8988T (cell line): ENCODE measurements around the gene GPR141.
"Not testable (repeated sequence)": the region's sequence is repeated elsewhere in the genome, so short reads cannot be mapped to it uniquely, and the experiment has no call there.

Experiments used
- DNase-seq: peaks from one replicate; pipeline ENCODE4 v3.0.0; 2011

GPR141 gene

GRCh38 chr7:37690206-37690605 is 6.6 kb downstream of the GPR141 start:
- DNase-seq = no peak

- no peak for DNase-seq
These were observed 10.9 kb downstream of the GPR141 start for GRCh38 chr7:37694208-37695094.

DNA sequence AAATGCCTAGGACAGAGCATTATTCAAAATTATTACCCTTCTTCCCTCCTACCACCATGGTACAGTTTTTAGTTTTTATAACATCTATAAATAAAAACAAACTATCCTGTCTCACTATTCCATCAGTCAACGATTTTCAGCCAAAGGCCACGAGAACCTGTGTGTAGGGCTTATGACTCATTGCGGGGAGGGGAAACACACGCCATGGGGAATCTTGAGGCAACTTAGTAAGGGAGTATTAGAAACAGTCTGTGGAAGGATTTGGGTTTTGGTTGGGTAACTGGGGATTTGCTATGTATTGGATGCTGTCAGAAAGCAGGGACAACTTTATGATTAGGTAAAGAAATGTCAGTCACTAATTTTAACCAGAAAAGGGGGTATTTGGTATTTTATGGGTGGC is 14.7 kb downstream of the GPR141 start:
- DNase-seq = no peak

- DNase-seq = no peak
These were observed 15.2 kb downstream of the GPR141 start for GRCh38 chr7:37698782-37699181.

DNA sequence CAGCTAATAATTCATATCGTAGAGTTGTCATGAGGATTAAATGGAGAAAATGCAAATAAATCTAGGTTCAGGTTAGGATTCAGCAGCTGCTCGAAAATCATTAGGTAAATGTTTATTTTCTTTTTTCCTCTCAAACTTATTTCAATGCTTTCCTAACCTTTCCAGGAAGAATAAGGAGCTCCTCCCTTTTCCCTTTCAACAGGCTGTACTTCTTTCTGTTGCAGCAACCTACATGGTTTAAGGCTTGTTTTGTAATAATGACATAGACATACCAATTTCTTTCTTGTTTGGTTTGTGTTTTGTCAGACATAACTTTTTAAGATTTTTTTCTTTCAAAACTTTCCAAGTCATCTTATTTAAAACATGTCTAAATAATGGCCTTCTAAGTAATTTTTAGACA is 18.2 kb downstream of the GPR141 start:
- DNase-seq = no peak

GRCh38 chr7:37703361-37703760 is 19.8 kb downstream of the GPR141 start:
- DNase-seq = no peak

DNA sequence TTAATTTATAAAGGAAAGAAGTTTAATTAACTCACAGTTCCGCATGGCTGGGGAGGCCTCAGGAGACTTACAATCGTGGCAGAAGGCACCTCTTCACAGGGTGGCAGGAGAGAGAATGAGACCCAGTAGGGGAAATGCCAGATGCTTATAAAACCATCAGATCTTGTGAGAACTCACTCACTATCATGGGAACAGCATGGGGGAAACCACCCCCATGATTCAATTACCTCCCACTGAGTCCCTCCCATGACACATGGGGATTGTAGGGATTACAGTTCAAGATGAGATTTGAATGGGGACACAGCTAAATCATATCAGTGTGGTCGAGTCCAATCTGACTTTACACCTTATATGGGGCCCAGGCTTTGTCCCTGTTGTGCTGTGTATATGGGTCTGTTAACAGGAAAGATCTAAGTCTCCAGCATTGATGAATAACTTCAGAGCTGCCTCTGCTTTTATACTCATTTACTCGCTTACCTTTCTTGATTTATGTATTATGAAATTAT is 20.8 kb downstream of the GPR141 start:
- DNase-seq = not testable (repeated sequence)

DNA sequence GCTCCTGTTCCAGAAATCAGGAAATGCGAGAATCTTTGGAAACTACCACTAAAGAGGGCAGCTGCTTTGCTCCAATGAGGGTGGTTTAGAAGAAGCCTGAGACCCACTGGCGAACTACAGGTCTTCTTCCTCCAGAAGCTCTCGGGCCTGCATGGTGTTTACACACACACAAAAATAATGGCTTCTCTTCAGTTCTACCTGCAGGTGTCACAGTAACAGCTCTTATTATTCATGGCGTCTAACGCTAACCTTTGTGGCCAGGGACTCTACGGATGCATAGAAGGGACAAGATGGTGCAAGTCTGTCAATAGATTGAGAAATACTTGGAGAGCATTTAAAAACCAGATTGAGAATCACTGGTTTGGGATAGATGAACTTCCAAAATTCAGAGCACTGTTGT is 22.4 kb downstream of the GPR141 start:
- DNase-seq = no peak

DNA sequence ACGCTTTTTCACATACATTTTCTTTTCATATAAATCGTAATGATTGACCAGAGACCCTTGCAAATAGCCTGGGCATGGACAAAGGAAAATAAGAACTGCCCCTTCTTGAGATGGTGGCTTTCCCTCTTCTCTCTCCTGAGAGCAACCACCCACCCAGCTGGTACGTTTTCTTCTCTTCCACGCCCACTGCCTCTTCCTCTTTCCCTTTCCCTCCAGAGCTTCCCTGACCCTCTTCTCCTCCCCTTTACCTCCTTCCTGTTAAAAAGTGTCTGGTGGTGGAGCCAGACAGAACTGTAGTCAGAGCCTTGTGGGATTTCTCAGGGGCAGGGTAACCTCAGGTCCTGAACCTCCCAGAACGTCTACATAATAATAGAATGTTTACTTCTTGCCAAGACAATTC is 23.2 kb downstream of the GPR141 start:
- DNase-seq = no peak

GRCh38 chr7:37707754-37708485 is 24.4 kb downstream of the GPR141 start:
- DNase-seq = no peak

- no peak for DNase-seq
These were observed 26.3 kb downstream of the GPR141 start for GRCh38 chr7:37709631-37710509.

DNA sequence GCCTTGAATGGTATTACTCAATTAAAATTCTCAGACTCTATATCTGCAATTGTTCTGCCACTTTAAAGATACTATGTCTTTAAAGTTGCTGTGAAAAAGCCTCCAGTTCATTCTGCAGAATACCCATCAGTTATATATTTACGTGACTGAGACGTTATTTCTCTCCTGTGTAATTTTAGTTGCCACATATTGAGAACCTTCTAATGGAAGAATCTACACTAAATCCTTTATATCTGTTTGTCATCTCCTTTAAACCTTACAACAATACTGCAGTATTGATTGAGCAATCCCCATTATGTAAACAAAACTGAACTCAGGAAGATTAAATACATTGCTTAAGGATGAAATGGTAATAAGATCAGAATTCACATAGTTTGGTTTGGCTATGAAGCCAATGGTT is 30.0 kb downstream of the GPR141 start:
- no peak for DNase-seq

DNA sequence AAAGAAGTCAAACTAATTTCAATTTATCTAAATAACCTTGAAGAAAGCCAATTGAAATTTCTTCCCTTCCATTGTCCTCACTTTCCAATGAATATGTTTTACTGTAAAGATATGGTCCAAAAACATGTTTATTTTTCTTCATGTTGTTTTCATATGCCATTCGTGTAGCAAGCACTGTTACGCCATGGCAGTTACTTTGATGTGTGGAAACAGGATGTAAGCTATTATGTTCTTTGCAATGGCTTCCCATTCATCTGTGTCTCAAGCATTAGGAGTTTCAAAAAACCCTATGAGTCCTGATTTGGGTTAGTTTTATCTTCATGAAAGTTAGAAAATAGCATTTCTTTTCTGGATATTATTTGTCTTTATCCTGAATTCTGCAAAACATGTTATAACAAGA is 31.0 kb downstream of the GPR141 start:
- no peak for DNase-seq

- no peak for DNase-seq
These were observed 35.0 kb downstream of the GPR141 start for GRCh38 chr7:37718585-37718984.

- DNase-seq = no peak
These were observed 35.5 kb downstream of the GPR141 start for GRCh38 chr7:37719077-37719476.

DNA sequence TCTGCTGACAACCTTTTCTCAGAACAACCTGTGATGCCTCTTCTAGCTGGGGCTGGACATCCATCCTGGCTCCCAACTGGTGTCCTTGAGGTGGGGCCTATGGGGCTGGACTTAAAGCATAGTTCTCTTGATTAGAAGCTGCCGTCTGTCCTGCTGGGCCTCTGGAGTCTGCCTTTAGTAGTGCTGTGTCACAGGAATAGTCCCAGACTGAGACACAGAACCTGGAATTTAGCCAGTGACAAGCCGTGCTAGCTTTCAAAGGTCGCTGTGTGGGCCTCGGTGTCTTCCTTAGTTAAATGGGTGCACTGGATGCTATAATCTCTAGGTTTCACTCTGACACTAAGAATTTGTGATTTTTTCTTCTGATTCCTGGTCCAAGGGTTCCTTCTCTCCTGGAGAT is 41.2 kb downstream of the GPR141 start:
- DNase-seq = no peak

DNA sequence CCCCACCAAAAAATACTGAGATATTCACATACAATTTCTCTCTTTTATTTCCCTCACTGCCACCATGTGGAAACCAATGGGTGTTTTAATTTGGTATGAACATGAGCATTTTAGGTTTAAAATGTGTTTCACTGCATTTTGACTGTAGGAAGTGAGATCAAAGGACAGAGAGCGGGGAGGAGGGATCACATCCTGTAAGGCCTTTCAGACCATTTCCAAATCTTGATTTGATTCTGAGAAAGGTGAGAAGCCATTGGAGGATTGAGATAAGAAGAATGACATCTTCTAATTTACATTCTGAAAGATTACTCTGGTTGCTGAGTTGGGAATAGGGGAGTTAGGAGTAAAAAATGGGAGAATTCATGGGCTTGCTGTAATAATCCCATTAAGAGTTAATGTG is 42.5 kb downstream of the GPR141 start:
- no peak for DNase-seq

GRCh38 chr7:37728747-37729146 is 45.2 kb downstream of the GPR141 start:
- no peak for DNase-seq

DNA sequence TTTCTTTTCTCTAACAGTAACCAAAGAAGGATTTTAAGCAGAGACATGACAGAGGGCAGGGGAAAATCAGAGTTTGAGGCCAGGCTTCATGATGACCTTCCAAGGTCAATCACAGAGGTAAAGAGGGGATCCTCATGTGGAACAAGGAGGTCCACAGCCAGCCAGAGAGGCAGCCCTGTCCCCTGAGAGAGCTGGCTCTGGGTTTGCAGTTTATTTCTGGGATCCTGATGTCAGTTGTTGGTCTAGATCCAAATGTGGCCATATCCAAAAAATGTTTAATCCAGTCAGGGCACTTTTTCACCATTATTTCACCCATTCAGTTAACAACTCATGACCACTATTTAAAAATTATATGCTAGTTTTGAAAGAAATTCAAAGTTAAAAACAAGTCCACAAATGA is 45.6 kb downstream of the GPR141 start:
- no peak for DNase-seq

GRCh38 chr7:37730501-37730900 is 46.9 kb downstream of the GPR141 start:
- DNase-seq = no peak

- DNase-seq = no peak
These were observed 48.7 kb downstream of the GPR141 start for GRCh38 chr7:37732253-37732652.

GRCh38 chr7:37732888-37733287 is 49.3 kb downstream of the GPR141 start:
- DNase-seq = no peak

GRCh38 chr7:37735196-37735595 is 51.6 kb downstream of the GPR141 start:
- DNase-seq = no peak
